Measurements from ENCODE around the gene GPRIN1.

Gene GPRIN1

GRCh38 chr5:176595386-176595943, 14.5 kb downstream of the GPRIN1 start:
- peaks cover 17% of the 10 kb centered on the region for H3K36me3 ChIP-seq (ENCODE audit: control insufficient read depth, low read length)
- H3K9me3 ChIP-seq (ENCODE audit: control insufficient read depth, insufficient read depth, low read length), result peaks cover 12% of the 10 kb centered on the region; the same call in 1 of the 2 replicates

GRCh38 chr5:176594554-176594953, 15.4 kb downstream of the GPRIN1 start:
- no peak overlapping the region for H3K27ac ChIP-seq (ENCODE audit: low read depth, low read length)
- H3K4me3 ChIP-seq (ENCODE audit: low read length), result no peak overlapping the region
- no peaks in the 10 kb centered on the region for H3K27me3 ChIP-seq (ENCODE audit: control insufficient read depth, low read length)
- no peak overlapping the region for H3K4me2 ChIP-seq (ENCODE audit: low read length)
- TF ChIP-seq CTCF (IDR thresholded peaks at IDR 0.05; ENCODE audit: low read depth, low read length, poor library complexity, severe bottlenecking) (no peak), EZH2phosphoT487 (IDR thresholded peaks at IDR 0.05; ENCODE audit: borderline replicate concordance, low read length) (no peak)
- no peaks in the 10 kb centered on the region for H3K79me2 ChIP-seq (ENCODE audit: control insufficient read depth, low read length)
- H3K36me3 ChIP-seq (ENCODE audit: control insufficient read depth, low read length), result peaks cover 17% of the 10 kb centered on the region
- H3K9me2 ChIP-seq (replicated peaks; ENCODE audit: control insufficient read depth, low read length), result no peaks in the 10 kb centered on the region
- H3F3A ChIP-seq (ENCODE audit: control insufficient read depth, insufficient read depth), result peaks cover 4% of the 10 kb centered on the region; the same call in 1 of the 2 replicates
- H4K20me1 ChIP-seq (ENCODE audit: control insufficient read depth, insufficient read depth, low read depth, low read length), result no peaks in the 10 kb centered on the region
- H3K4me1 ChIP-seq (ENCODE audit: control insufficient read depth, low read length), result no peaks in the 10 kb centered on the region
- peaks cover 12% of the 10 kb centered on the region; the same call in 1 of the 2 replicates for H3K9me3 ChIP-seq (ENCODE audit: control insufficient read depth, insufficient read depth, low read length)

More at GRCh38 chr5:176595386-176595943, 14.5 kb downstream of the GPRIN1 start:
- Histone ChIP-seq H3K9me2 (replicated peaks; ENCODE audit: control insufficient read depth, low read length) (no peaks in the 10 kb centered on the region), H3K79me2 (ENCODE audit: control insufficient read depth, low read length) (no peaks in the 10 kb centered on the region), H3K27ac (ENCODE audit: low read depth, low read length) (no peak overlapping the region), H3K4me2 (ENCODE audit: low read length) (no peak overlapping the region), H4K20me1 (ENCODE audit: control insufficient read depth, insufficient read depth, low read depth, low read length) (no peaks in the 10 kb centered on the region), H3F3A (ENCODE audit: control insufficient read depth, insufficient read depth) (peaks cover 4% of the 10 kb centered on the region; the same call in 1 of the 2 replicates), H3K27me3 (ENCODE audit: control insufficient read depth, low read length) (no peaks in the 10 kb centered on the region), H3K4me3 (ENCODE audit: low read length) (no peak overlapping the region), H3K4me1 (ENCODE audit: control insufficient read depth, low read length) (no peaks in the 10 kb centered on the region)
- TF ChIP-seq CTCF (IDR thresholded peaks at IDR 0.05; ENCODE audit: low read depth, low read length, poor library complexity, severe bottlenecking) (no peak), EZH2phosphoT487 (IDR thresholded peaks at IDR 0.05; ENCODE audit: borderline replicate concordance, low read length) (no peak)

- Histone ChIP-seq H3K4me2 (ENCODE audit: low read length) (no peak overlapping the region), H4K20me1 (ENCODE audit: control insufficient read depth, insufficient read depth, low read depth, low read length) (no peaks in the 10 kb centered on the region)
These were observed 16.6 kb downstream of the GPRIN1 start for GRCh38 chr5:176593273-176593869.

More at GRCh38 chr5:176593273-176593869, 16.6 kb downstream of the GPRIN1 start:
- H3K27ac ChIP-seq (ENCODE audit: low read depth, low read length), result no peak overlapping the region
- H3K27me3 ChIP-seq (ENCODE audit: control insufficient read depth, low read length), result no peaks in the 10 kb centered on the region
- H3K9me3 ChIP-seq (ENCODE audit: control insufficient read depth, insufficient read depth, low read length), result peaks cover 12% of the 10 kb centered on the region; the same call in 1 of the 2 replicates
- H3K4me1 ChIP-seq (ENCODE audit: control insufficient read depth, low read length), result no peaks in the 10 kb centered on the region
- TF ChIP-seq CTCF (IDR thresholded peaks at IDR 0.05; ENCODE audit: low read depth, low read length, poor library complexity, severe bottlenecking) (no peak), EZH2phosphoT487 (IDR thresholded peaks at IDR 0.05; ENCODE audit: borderline replicate concordance, low read length) (no peak)
- H3K36me3 ChIP-seq (ENCODE audit: control insufficient read depth, low read length), result peaks cover 11% of the 10 kb centered on the region
- H3K4me3 ChIP-seq (ENCODE audit: low read length), result no peak overlapping the region
- peaks cover 4% of the 10 kb centered on the region; the same call in 1 of the 2 replicates for H3F3A ChIP-seq (ENCODE audit: control insufficient read depth, insufficient read depth)
- H3K9me2 ChIP-seq (replicated peaks; ENCODE audit: control insufficient read depth, low read length), result no peaks in the 10 kb centered on the region
- H3K79me2 ChIP-seq (ENCODE audit: control insufficient read depth, low read length), result no peaks in the 10 kb centered on the region

Measured in DOHH2 (cell line).